KOPT-K1 (cell line): ENCODE data around the gene VPS37C.
A peak's percentile ranks its signal among the peaks of the same experiment; 100 is the strongest.
"Not testable (repeated sequence)": the region's sequence is repeated elsewhere in the genome, so short reads cannot be mapped to it uniquely, and the experiment has no call there.

Experiments
- H3K27ac ChIP-seq: fragments of 200-600 bp; sonication (generic); 2 replicates; pipeline ENCODE4 v1.5.1; 2016; ENCODE audit warnings: antibody characterized with exemption, mild to moderate bottlenecking, low read depth, low read length; ENCODE audit not compliant: poor library complexity, severe bottlenecking
- H3K36me3 ChIP-seq: fragments of 200-600 bp; sonication (generic); 2 replicates; pipeline ENCODE4 v1.5.1; 2017; ENCODE audit warnings: antibody characterized with exemption, mild to moderate bottlenecking, low read length, moderate library complexity; ENCODE audit not compliant: insufficient read depth
- H3K9me3 ChIP-seq: fragments of 200-600 bp; sonication (generic); 2 replicates; pipeline ENCODE4 v1.5.1; 2017; ENCODE audit warnings: antibody characterized with exemption, low read length, mild to moderate bottlenecking; ENCODE audit not compliant: insufficient read depth, poor library complexity, severe bottlenecking

VPS37C gene

GRCh38 chr11:61165785-61166184, 4.6 kb upstream of the VPS37C start:
- H3K27ac ChIP-seq, H3K36me3 ChIP-seq, H3K9me3 ChIP-seq: not testable (repeated sequence)

DNA sequence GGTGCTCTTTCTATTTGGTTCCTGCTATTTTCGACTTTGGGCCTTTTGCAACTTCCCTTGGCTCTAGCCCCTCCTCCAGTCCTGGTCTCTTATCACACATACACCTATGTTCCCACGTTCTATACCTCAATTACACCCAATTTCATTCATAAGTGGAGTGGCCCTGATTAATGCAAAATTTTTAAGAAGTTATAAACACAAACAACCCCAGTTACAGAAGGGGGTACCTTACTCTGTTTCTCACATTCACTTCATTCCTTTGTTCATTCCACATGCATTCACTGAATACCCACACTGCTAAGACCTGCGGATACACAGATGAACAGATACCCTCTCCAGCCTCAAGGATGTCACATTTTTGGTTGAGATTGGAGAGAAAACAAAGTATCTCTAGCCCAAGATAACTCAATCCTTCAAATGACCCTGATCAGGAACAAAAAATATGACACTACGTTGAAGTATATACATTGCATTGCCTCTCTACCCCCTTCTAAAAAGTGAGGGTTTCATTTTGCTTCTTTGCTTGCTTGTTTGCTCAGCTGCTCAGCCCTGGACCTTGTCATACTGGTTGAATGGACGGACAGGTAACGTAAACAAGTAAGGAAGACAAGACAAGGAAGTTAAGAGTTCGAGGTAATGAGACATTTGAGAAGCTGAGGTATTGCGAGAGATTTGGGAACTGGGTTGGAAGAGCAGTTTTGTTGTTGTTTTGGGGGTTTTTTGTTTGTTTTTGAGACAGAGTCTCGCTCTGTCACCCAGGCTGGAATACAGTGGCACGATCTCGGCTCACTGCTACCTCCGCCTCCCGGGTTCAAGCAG, 3.6 kb upstream of the VPS37C start:
- Histone ChIP-seq H3K36me3 (no peaks in the 10 kb centered on the region), H3K9me3 (no peaks in the 10 kb centered on the region), H3K27ac (no peak overlapping the region)

DNA sequence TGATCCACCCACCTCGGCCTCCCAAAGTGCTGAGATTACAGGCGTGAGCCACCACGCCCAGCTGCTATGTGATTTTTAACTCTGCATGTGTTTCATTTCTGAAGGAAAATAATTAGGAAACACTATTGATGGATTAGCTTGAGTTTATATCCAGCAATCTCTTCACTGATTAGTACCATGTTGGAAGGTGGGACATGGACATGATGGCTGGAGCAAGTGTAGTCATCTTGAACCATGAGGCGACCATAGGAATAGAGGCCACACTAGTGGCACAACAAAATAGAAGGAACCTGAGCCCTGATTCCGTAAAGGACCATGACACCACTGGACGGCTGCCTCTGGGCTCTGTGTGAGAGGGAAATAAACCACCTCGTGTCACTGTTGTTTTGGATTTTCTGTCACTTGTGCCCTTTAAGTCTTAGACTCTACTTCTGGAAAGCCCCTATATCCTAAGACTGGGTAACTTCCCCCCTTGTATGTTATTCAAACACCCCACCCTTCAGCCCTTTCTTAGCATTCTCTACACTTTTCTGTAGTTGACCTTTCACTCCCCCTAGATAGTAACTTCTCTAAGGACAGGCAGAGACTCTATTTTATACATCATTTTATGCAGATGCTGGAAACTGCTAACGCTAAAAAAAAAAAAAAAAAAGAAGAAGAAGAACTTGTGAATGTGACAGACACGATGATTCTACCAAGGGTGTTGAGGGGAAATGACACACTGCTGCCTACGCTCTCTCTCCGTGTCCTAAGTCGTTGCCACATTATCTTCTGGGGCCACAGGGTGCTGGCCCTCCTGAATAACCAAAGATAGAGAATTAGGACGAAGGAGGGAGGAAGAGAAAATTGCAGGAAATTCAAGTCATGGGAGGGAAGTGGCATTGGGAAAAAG, 2.7 kb upstream of the VPS37C start:
- no peak overlapping the region for H3K27ac ChIP-seq

GRCh38 chr11:61163021-61163420, 1.8 kb upstream of the VPS37C start:
- H3K36me3 ChIP-seq = no peaks in the 10 kb centered on the region
- no peak overlapping the region for H3K27ac ChIP-seq
- no peaks in the 10 kb centered on the region for H3K9me3 ChIP-seq

More for the DNA sequence above, 2.7 kb upstream of the VPS37C start:
- no peaks in the 10 kb centered on the region for H3K36me3 ChIP-seq
- no peaks in the 10 kb centered on the region for H3K9me3 ChIP-seq

DNA sequence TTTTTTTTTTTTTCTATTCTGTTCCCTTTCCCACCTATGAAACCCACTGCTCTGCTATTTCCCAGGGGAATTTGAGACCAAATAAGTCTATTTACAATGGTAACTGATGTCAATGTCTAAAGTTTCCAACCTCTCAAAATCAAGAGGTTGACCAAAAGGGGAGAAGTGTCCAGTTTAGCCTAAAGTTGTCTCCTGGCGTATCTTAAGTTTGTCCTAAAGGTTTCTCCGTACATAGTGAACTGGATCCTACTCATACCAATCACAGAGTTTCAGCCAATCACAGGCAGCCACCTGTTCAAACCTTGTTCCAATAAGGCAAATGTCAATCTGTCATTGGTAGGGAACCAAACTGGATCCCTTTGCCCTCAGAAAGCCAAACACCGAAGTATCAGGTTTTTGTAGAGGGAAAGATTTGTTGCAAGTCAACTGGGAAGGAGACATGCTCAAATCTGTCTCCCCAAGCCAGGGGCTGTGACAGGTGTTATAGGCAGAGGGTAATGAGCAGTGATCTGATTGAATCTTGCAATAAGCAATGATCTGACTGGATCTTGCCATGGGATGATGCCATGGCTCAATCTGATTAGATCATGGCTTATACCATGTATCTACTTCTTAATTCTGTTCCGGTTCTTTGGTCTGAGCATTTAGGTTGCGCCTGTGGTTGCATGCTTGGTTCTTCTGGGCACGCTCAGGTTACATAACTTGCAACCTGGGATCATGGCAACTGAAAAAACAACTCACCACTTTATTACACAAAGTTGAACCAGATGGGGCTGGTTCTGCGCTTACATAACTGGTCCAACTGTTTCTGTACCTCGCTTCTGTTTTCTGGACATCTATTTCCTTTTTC, 1.1 kb upstream of the VPS37C start:
- Histone ChIP-seq H3K27ac (peak overlapping the region; percentile 71), H3K36me3 (no peaks in the 10 kb centered on the region), H3K9me3 (no peaks in the 10 kb centered on the region)

DNA sequence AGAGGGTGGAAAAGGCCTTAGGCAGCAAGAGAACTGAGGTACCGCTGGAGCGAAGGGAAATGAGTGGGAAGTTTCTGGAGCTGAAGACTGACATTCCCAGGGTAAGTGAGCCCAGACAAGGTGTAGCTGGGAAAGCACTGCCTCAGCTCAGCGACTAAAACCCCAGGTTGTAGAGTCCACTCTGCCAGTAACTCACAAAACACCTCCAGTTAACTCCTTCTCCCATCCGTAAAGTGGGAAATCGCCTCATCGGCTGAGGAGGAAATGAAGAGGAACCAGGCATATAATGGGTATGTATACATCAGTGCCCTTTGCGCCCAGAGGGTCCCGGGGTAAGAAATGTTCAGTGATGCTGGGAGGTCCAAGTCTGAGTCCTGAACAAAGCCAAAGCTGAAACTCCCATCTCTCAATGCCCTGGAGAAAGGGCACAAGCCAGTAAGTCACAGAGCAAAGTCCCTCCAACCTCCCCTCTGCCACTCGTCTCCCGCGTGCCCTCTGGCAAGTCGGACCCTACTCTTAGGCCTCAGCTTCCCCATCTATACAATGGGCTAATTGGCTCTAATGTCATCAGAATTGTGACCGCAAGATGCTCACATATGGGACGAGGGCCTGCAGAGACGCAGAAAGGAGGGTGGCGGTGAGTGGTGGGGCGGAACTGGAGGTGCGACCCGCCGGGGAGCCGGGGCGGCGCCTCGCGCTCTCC, 588 bp downstream of the VPS37C start:
- no peaks in the 10 kb centered on the region for H3K36me3 ChIP-seq
- H3K27ac ChIP-seq = peak overlapping the region; percentile 71
- H3K9me3 ChIP-seq = no peaks in the 10 kb centered on the region

- Histone ChIP-seq H3K27ac (no peak overlapping the region), H3K36me3 (no peaks in the 10 kb centered on the region), H3K9me3 (peaks cover 17% of the 10 kb centered on the region)
Measured at GRCh38 chr11:61158691-61159381, 2.4 kb downstream of the VPS37C start.

DNA sequence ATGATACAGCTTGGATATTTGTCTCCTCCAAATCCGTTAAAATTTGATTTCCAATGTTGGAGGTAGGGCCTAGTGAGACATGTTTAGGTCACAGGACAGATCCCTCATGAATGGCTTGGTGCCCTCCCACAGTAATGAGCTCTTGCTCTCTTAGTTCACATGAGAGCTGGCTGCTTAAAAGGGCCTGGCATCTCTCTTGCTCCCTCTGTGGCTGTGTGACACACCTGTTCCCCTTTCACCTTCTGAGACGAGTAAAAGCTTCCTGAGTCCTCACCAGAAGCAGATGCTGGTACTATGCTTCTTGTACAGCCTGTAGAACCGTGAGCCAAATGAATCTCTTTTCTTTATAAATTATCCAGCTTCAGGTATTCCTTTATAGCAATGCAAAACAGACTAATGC, 3.5 kb downstream of the VPS37C start:
- no peaks in the 10 kb centered on the region for H3K36me3 ChIP-seq
- no peak overlapping the region for H3K27ac ChIP-seq
- H3K9me3 ChIP-seq = peaks cover 17% of the 10 kb centered on the region

DNA sequence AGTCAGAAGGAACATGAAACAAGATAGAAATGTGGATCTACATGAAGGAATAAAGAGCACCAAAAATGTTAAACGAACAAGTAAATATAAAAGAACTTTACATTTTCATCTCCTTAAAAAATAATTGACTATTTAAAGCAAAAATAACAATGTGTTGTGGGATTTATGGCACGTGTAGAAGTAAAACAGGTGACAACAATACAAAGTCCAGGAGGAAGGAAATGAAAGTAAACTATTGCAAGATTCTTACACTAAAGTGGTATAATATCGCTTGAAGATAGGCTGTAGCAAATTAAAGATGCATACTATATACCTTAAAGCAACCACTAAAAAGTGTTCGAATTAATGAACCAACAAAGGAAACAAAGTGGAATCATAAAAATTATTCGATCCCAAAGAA, 5.5 kb downstream of the VPS37C start:
- Histone ChIP-seq H3K27ac (no peak overlapping the region), H3K36me3 (no peaks in the 10 kb centered on the region), H3K9me3 (peaks cover 17% of the 10 kb centered on the region)

DNA sequence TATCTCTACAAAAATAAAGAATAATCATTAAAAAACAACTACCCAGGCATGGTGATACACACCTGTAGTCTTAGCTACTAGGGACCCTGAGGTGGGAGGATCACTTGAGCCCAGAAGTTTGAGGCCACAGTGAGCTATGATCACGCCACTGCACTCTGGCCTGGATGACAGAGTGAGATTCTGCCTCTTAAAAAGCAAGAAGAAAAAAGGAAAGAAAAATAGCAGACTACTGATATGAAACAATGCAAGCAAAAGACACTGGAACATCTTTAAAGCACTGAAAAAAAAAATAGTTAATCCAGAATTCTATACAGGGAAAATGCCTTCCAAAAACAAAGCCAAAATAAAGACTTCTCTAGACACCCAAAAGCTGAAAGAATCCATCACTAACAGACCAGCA, 5.9 kb downstream of the VPS37C start:
- Histone ChIP-seq H3K36me3 (no peaks in the 10 kb centered on the region), H3K27ac (no peak overlapping the region), H3K9me3 (peaks cover 17% of the 10 kb centered on the region)

DNA sequence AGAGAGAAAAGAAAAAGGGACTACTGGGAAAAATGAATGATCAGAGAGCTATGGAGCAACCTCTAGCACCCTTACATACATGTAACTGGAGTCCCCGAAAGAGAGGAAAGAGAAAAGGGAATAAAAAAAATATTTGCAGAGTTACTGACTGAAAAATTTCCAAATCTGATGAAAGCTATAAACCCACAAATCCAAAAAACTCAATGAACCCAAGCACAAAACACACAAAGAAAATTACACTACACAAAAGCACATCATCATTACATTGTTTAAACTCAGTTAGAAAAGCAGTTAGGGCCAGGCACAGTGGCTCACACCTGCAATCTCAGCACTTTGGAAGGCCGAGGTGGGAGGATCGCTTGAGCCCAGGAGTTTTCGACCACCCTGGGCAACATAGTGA, 6.7 kb downstream of the VPS37C start:
- Histone ChIP-seq H3K36me3 (no peaks in the 10 kb centered on the region), H3K9me3 (peaks cover 17% of the 10 kb centered on the region), H3K27ac (no peak overlapping the region)

GRCh38 chr11:61153593-61154095, 7.6 kb downstream of the VPS37C start:
- Histone ChIP-seq H3K27ac (no peak overlapping the region), H3K9me3 (peaks cover 17% of the 10 kb centered on the region), H3K36me3 (no peaks in the 10 kb centered on the region)

DNA sequence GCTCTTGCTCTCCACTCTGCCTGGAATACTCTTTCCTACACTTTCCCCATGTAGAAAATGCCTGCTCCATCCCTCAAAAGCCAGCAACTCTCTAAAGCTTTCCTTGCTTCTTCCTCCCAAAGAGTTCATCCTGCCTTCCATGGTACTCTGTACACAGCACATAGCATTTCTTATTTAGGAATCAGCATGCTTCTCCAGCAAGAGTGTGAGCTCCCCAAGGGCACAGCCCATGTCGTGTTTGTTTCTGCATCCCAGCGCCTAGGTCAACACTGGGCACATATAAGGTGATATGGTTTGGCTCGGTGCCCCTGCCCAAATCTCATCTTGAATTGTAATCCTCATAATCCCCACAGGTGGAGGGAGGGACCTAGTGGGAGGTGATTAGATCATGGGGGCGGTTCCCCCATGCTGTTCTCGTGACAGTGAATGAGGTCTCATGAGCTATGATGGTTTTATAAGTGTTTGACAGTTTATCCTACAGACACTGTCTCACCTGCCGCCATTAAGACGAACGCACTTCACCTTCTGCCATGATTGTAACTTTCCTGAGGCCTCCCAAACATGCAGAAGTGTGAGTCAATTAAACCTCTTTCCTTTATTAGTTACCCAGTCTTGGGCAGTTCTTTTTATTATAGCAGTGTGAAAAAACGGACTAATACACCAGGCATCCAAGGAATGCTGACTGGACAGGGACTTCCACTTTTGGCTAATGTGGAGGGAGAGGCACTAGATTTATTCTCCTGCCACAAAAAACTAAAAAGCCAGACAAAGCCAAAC, 8.2 kb downstream of the VPS37C start:
- Histone ChIP-seq H3K36me3 (no peaks in the 10 kb centered on the region), H3K27ac (no peak overlapping the region), H3K9me3 (peaks cover 17% of the 10 kb centered on the region)
